SK-N-SH (cell line): Measurements from ENCODE around the gene BAG1.

Experiments
- EP300 ChIP-seq, 2 experiments: IDR thresholded peaks; 2 replicates each; pipeline versions ENCODE4 v1.4.0 to v1.6.1; 2012; ENCODE audit warnings: borderline replicate concordance in 1 of 2, low read depth in 1 of 2, low read length in 1 of 2
- EZH2phosphoT487 ChIP-seq: fragments of 200-600 bp; sonication (generic); IDR thresholded peaks from 2 replicates; pipeline ENCODE4 v1.6.1; 2017; ENCODE audit warnings: low read depth, mixed run types, mild to moderate bottlenecking, antibody characterized with exemption, moderate library complexity, borderline replicate concordance
- GABPA ChIP-seq: IDR thresholded peaks from 2 replicates; pipeline ENCODE4 v1.4.0; 2012; ENCODE audit warnings: low read depth, mild to moderate bottlenecking
- GATA2 ChIP-seq: sonication (generic); formaldehyde crosslinking; IDR thresholded peaks from 2 replicates; pipeline ENCODE4 v1.5.0; 2020; ENCODE audit warnings: mild to moderate bottlenecking, missing genetic modification reagents
- JUND ChIP-seq: IDR thresholded peaks from 2 replicates; pipeline ENCODE4 v1.4.0; 2012
- NFIC ChIP-seq: IDR thresholded peaks from 2 replicates; pipeline ENCODE4 v1.4.0; 2012; ENCODE audit warnings: borderline replicate concordance
- POLR2AphosphoS5 ChIP-seq: IDR thresholded peaks from 2 replicates; pipeline ENCODE4 v1.6.1; 2012; ENCODE audit warnings: low read depth, low read length
- RAD21 ChIP-seq: IDR thresholded peaks from 2 replicates; pipeline ENCODE4 v1.6.1; 2012; ENCODE audit warnings: mild to moderate bottlenecking, low read length
- REST ChIP-seq: IDR thresholded peaks from 2 replicates; pipeline ENCODE4 v1.6.1; 2012; ENCODE audit warnings: mild to moderate bottlenecking, low read depth, low read length, moderate library complexity
- RXRA ChIP-seq: IDR thresholded peaks from 2 replicates; pipeline ENCODE4 v1.4.0; 2012; ENCODE audit warnings: low read depth, mild to moderate bottlenecking, borderline replicate concordance
- SIN3A ChIP-seq: IDR thresholded peaks from 2 replicates; pipeline ENCODE4 v1.6.1; 2012; ENCODE audit warnings: low read depth, mild to moderate bottlenecking, low read length, moderate library complexity, borderline replicate concordance
- SMC3 ChIP-seq: IDR thresholded peaks from 2 replicates; pipeline ENCODE4 v1.6.1; 2012; ENCODE audit warnings: low read depth, low read length, improper control_type of control experiment
- YY1 ChIP-seq: IDR thresholded peaks from 2 replicates; pipeline ENCODE4 v1.4.0; 2012; ENCODE audit warnings: low read depth, mild to moderate bottlenecking
- TF ChIP-seq, protein P1 (sequence below): fragments of 200-600 bp; sonication (generic); IDR thresholded peaks from 2 replicates; pipeline ENCODE4 v1.6.1; 2017; ENCODE audit warnings: antibody characterized with exemption, mild to moderate bottlenecking, moderate library complexity

GRCh38 chr9:33230756-33231622 lies 33.5 kb downstream of the BAG1 start:
- TF ChIP-seq REST = no peak
- TF ChIP-seq, protein P1, sequence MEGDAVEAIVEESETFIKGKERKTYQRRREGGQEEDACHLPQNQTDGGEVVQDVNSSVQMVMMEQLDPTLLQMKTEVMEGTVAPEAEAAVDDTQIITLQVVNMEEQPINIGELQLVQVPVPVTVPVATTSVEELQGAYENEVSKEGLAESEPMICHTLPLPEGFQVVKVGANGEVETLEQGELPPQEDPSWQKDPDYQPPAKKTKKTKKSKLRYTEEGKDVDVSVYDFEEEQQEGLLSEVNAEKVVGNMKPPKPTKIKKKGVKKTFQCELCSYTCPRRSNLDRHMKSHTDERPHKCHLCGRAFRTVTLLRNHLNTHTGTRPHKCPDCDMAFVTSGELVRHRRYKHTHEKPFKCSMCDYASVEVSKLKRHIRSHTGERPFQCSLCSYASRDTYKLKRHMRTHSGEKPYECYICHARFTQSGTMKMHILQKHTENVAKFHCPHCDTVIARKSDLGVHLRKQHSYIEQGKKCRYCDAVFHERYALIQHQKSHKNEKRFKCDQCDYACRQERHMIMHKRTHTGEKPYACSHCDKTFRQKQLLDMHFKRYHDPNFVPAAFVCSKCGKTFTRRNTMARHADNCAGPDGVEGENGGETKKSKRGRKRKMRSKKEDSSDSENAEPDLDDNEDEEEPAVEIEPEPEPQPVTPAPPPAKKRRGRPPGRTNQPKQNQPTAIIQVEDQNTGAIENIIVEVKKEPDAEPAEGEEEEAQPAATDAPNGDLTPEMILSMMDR = no peak
- no peak for TF ChIP-seq EZH2phosphoT487
- no peak for TF ChIP-seq JUND
- TF ChIP-seq SMC3 = no peak
- TF ChIP-seq GABPA = no peak
- no peak for TF ChIP-seq RAD21
- no peak for TF ChIP-seq SIN3A
- no peak for TF ChIP-seq YY1
- no peak for TF ChIP-seq POLR2AphosphoS5
- no peak for TF ChIP-seq EP300 (IDR thresholded peaks at IDR 0.05; ENCODE audit: borderline replicate concordance in 1 of 2, low read depth in 1 of 2, low read length in 1 of 2)
- no peak for TF ChIP-seq NFIC
- no peak for TF ChIP-seq RXRA
- TF ChIP-seq GATA2 (CRISPR knock-in tag) = no peak
